GM20431 (cell line): ENCODE measurements around the gene TNFRSF21.
"Not testable (repeated sequence)": the region's sequence is repeated elsewhere in the genome, so short reads cannot be mapped to it uniquely, and the experiment has no call there.

ENCODE experiments used
- in situ Hi-C: fragments of 300-500 bp; cut with MseI, MboI; formaldehyde crosslinking; loops from one replicate; pipeline ENCODE4 v1.15.0; 2020; ENCODE audit warnings: low sequenced_read_pairs; ENCODE audit not compliant: unreplicated experiment

Gene TNFRSF21

GRCh38 chr6:47292027-47292426, 17.7 kb downstream of the TNFRSF21 start:
- in situ Hi-C loops, result no loop called here

- in situ Hi-C loops, result no loop called here
Observed at GRCh38 chr6:47290124-47290834, 19.4 kb downstream of the TNFRSF21 start.

- in situ Hi-C loops, result no loop called here
Observed at GRCh38 chr6:47288267-47289090, 21.2 kb downstream of the TNFRSF21 start.

- in situ Hi-C loops, result no loop called here
Observed at GRCh38 chr6:47286301-47286700, 23.4 kb downstream of the TNFRSF21 start.

GRCh38 chr6:47283993-47284392, 25.7 kb downstream of the TNFRSF21 start:
- in situ Hi-C loops, result no loop called here

- in situ Hi-C loops, result no loop called here
Observed at GRCh38 chr6:47278545-47278944, 31.2 kb downstream of the TNFRSF21 start.

- in situ Hi-C loops, result no loop called here
Observed at GRCh38 chr6:47277702-47278101, 32.0 kb downstream of the TNFRSF21 start.

- in situ Hi-C loops, result no loop called here
Observed at GRCh38 chr6:47276377-47276776, 33.3 kb downstream of the TNFRSF21 start.

GRCh38 chr6:47275640-47276039, 34.1 kb downstream of the TNFRSF21 start:
- in situ Hi-C loops, result no loop called here

GRCh38 chr6:47275132-47275531, 34.6 kb downstream of the TNFRSF21 start:
- in situ Hi-C loops, result not testable (repeated sequence)

- in situ Hi-C loops, result no loop called here
Observed at GRCh38 chr6:47268572-47269187, 41.0 kb downstream of the TNFRSF21 start.

GRCh38 chr6:47267301-47267700, 42.4 kb downstream of the TNFRSF21 start:
- in situ Hi-C loops, result no loop called here

GRCh38 chr6:47265971-47266370, 43.7 kb downstream of the TNFRSF21 start:
- in situ Hi-C loops, result no loop called here

- in situ Hi-C loops, result no loop called here
Observed at GRCh38 chr6:47264775-47265184, 44.9 kb downstream of the TNFRSF21 start.

GRCh38 chr6:47263268-47263667, 46.4 kb downstream of the TNFRSF21 start:
- in situ Hi-C loops, result no loop called here

- in situ Hi-C loops, result no loop called here
Observed at GRCh38 chr6:47262231-47262630, 47.5 kb downstream of the TNFRSF21 start.

- in situ Hi-C loops, result no loop called here
Observed at GRCh38 chr6:47261191-47261590, 48.5 kb downstream of the TNFRSF21 start.

GRCh38 chr6:47260021-47260420, 49.7 kb downstream of the TNFRSF21 start:
- in situ Hi-C loops, result no loop called here

- in situ Hi-C loops, result no loop called here
Observed at GRCh38 chr6:47258724-47259347, 50.9 kb downstream of the TNFRSF21 start.

GRCh38 chr6:47256981-47257730, 52.5 kb downstream of the TNFRSF21 start:
- in situ Hi-C loops, result no loop called here
